SKM-1 treated with dmso at 0.1 percent for 144 hours (cell line): ENCODE results near the gene GTF3C1.
"Not testable (repeated sequence)": the region's sequence is repeated elsewhere in the genome, so short reads cannot be mapped to it uniquely, and the experiment has no call there.

Experiments
- DNase-seq: peaks from one replicate; lab custom pipeline; 2025; ENCODE audit not compliant: unreplicated experiment; lab: John Stamatoyannopoulos, UW

The GTF3C1 gene

GRCh38 chr16:27448532-27449433 is 100.9 kb downstream of the GTF3C1 start:
- no peak for DNase-seq

- no peak for DNase-seq
Observed at GRCh38 chr16:27447301-27447700, 102.4 kb downstream of the GTF3C1 start.

- no peak for DNase-seq
Observed at GRCh38 chr16:27446721-27447120, 103.0 kb downstream of the GTF3C1 start.

GRCh38 chr16:27445502-27446175 is 104.1 kb downstream of the GTF3C1 start:
- DNase-seq = no peak

- DNase-seq = no peak
Observed at GRCh38 chr16:27444470-27444869, 105.2 kb downstream of the GTF3C1 start.

- no peak for DNase-seq
Observed at GRCh38 chr16:27444015-27444414, 105.7 kb downstream of the GTF3C1 start.

- no peak for DNase-seq
Observed at GRCh38 chr16:27441998-27442397, 107.7 kb downstream of the GTF3C1 start.

GRCh38 chr16:27441276-27441675 is 108.4 kb downstream of the GTF3C1 start:
- DNase-seq = no peak

GRCh38 chr16:27439271-27440018 is 110.3 kb downstream of the GTF3C1 start:
- DNase-seq = no peak

- DNase-seq = no peak
Observed at GRCh38 chr16:27437946-27438345, 111.8 kb downstream of the GTF3C1 start.

- no peak for DNase-seq
Observed at GRCh38 chr16:27436921-27437650, 112.6 kb downstream of the GTF3C1 start.

- no peak for DNase-seq
Observed at GRCh38 chr16:27436065-27436464, 113.6 kb downstream of the GTF3C1 start.

- not testable (repeated sequence) for DNase-seq
Observed at GRCh38 chr16:27435146-27435545, 114.6 kb downstream of the GTF3C1 start.

GRCh38 chr16:27434141-27435051 is 115.3 kb downstream of the GTF3C1 start:
- DNase-seq = no peak

- no peak for DNase-seq
Observed at GRCh38 chr16:27433636-27434035, 116.1 kb downstream of the GTF3C1 start.

GRCh38 chr16:27433191-27433590 is 116.5 kb downstream of the GTF3C1 start:
- DNase-seq = not testable (repeated sequence)

- DNase-seq = no peak
Observed at GRCh38 chr16:27432558-27432957, 117.2 kb downstream of the GTF3C1 start.

GRCh38 chr16:27431773-27432532 is 117.8 kb downstream of the GTF3C1 start:
- no peak for DNase-seq

- no peak for DNase-seq
Observed at GRCh38 chr16:27430923-27431484, 118.7 kb downstream of the GTF3C1 start.
